GM19467 (cell line): ENCODE data around the gene PHF23.
A peak's percentile ranks its signal among the peaks of the same experiment; 100 is the strongest.

Experiments
- ATAC-seq: cut with Tn5 transposase; IDR thresholded peaks from one replicate; pipeline ENCODE4 v1.9.1; 2021; ENCODE audit warnings: mild to moderate bottlenecking, moderate library complexity; ENCODE audit not compliant: unreplicated experiment

Gene PHF23

DNA sequence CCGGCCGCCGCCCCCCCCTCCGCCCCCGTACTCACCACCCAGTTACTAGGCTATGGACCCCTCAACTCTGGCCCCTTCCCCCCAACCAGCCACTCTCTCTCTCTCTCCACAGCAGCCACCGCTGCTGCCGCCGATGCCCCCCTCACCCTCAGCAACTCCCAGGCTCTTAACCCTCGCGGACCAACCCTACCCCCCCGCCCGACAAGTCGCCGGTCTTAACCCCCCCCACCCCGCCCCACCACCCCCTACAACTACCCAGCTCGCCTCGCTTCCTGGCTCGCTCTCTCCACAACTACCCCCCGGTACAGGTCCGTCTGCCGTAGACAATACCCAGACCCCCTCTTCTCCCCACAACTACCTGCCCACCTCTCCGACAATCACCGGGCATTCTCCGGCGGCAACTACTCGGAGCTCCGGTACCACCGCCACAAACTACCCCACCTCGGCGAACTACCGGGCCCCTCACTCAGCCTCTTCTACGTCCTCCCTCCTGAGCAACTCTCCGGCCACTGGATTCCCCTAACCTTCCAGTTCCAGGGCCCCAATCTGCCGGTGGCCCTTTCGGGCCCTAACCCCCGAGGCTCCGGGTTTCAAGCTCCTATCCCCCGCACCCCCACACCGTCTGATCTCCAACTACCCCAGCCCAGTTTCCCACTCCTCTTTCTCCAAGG lies 702 bp downstream of the PHF23 start:
- ATAC-seq, result no peak

DNA sequence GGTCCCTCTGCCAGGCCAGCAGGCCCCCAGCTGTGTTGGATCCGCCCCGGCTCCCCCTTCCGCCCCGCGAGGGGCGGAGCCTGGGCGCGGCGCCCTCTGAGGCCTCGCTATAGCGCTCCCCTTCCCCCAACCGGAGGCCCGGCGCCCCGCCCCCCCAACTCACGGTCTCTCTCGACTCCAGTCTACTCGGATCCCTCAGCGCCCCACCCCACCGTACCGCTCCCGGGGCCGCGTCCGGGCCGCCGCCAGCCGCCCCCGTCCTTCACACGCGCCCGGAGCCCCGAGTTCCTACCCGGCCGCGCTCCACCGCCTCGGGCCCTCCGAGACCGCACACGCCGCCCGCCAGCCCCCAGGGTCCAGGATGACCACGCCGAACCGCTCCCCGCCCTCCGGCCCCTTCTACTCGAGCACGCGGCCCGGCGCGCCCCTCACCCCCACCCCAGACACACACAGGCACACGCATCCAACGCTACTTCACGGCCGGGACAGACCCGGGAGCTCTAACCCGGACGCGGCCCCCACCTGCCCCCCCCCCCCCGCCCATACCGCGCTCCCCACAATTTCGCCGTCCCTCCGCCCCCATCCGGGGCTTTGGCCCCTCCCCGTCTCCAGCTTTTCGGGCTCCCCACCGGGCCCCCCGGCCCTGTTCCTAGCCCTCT lies 1.4 kb downstream of the PHF23 start:
- no peak for ATAC-seq

DNA sequence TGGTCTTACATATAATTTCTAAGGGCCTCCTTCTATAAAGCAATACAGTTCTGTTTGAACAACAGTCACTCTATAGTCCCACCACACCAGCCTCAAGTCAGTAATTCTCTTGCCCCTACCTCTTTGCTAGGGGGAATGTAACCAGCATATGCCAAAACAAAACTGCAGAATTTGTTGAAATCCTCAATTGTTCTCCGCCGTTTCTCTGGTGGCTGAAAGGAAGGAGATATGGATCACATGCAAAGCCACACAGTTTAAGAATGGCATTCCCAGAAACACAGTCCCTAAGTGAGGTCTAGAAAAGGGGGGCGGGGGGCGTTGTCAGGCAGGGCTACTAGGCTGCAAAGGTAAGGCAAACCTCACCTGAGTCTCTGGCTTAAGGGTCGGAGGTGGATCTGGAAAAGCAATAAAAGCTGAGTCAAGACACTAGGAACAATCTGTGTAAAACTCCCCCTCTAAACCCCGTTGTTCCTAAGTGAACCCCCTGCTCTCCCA lies 1.9 kb downstream of the PHF23 start:
- no peak for ATAC-seq

DNA sequence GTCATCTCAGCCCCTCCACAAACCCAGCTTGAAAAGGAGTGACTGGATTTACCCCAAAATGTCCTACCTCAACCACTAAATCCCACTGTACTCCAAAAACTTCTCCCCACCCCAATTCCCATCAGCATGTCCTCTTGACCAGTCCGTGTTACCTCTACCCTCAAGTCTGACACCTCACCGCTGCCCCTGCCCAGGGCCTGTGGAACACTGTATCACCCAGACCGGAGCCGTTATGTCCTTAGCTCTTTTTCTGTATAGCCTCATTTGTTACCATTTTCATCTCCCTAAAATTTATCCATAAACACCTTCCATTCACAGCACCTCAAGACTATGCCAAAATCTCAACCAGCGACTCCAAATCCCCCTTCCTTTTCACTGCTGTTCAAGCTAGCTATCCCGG lies 2.4 kb downstream of the PHF23 start:
- ATAC-seq, result no peak

DNA sequence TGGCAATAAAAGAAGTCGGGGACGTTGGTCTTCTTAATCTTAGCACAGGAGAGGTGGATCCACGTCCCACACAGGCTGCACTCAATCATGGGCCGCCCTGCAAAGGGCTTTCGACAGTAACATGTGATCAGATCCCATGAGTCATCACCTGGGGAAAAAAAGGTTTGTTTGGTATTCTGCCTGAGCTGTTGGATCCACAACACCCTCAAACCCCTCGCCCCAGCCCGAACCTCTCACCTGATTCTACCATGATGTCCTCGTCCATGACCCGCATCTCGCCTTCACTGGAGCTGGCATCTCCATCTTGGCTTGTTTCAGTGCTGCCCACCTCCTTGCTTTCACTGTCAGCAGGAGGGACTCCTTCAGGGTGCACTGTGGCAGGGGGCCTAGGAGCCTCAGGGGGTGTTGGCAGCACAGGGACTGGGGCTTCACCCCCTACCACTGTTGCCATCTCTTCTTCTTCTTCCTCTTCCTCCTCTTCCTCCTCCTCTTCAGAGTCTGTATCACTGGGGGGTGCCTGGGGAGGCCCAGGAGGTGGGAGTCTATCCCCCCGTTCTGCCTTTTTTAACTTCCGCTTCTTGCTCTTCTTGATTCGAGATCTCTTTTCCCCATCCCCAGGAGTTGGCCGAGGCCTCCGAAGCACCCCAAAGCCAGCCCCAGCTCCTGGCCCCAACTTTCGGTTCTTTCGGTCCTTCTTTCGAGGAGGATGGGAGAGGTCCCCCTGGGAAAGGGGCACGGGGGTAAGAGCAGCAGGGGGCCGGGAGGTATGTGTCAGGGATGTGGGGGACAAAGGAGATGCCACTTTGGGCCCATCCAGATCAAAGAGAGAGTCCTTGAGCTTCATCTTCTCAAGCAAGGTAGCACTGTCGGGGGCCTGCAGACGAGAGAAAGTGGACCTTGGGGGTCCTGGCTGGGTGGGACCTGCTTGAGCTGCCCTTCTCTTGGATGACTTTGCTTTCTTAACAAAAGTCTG lies 3.3 kb downstream of the PHF23 start:
- no peak for ATAC-seq

DNA sequence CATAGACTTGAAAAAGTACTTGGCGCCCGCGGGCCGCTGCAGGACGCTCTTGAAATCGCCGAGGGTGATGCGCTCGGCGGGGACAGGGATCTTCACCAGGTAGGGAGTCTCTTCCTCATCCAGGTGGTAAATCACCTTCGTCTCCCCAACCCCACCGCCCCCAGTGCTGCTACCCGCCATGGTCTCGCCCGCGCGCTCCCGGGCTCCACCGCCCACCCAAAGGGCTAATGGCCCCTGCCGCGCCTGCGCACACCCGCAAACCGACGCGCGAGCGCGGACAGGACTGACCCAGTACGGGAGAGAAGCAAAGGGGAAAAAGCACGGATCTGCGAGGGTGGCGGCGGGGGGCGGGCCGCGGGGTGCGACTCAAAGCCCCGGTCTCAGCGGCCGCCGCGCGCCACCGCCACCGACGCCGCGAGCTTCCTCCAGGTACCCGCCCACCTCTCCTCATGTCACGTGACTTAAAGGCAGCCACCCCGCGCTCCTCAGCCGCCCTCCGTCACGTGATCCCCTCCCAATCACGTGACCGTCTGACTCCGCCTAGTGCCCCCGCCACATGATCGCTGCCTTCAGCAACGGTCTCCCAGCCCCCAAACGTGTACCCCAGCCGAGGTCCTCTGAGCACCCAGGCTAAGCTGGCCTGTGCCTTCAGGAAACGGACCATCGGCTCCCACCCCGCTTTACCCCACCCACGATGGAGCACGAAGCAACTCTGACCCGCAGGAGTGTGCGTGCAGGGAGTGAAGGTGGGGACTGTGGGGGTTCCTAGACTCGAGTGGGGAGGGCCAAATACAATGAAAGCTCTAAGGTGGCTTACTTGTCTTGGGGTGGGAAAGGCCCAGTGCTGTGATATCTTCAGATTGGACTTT lies 4.9 kb downstream of the PHF23 start, which contains the start of gene DVL2:
Gene DVL2, minus strand, starts transcription at position 435 of the 869 bp plus-strand sequence. Its CDS starts 255 bp downstream, at position 180.
- ATAC-seq, result peak; percentile 55

DNA sequence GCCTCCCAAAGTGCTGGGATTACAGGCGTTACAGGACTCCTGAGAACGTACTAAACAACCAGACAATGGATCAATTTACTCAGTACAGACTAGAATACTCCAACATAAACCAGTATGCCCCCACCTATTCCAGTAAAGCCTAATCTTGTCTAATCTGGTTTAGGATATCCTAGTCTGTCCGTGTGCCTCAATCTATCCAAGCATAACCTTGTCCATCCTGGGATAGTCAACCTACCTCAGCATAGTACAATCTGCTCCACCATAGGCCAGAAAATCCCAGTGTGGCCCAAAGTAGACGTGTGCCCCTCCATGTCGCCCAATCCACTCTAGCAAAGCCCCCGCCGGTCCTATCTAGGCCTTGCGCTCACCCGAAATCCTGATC lies 5.6 kb downstream of the PHF23 start:
- ATAC-seq, result no peak

DNA sequence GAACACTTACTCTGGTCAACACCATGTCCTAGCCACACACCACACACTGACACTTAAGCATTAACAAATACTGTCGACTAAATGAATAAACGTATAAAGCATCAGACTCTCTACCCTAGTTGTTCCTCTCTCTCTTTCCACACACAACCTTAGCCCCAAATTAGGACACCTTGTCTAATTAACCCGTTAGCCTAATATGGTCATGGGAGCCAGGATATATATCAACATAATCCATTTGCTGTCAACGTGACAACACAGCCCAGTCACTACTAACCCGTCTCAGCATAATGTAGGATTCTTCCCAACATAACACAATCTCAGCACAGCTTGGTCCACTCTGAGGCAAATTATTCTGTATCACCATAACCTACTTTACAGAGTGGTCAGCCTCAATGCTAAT lies 7.1 kb downstream of the PHF23 start:
- ATAC-seq, result no peak

DNA sequence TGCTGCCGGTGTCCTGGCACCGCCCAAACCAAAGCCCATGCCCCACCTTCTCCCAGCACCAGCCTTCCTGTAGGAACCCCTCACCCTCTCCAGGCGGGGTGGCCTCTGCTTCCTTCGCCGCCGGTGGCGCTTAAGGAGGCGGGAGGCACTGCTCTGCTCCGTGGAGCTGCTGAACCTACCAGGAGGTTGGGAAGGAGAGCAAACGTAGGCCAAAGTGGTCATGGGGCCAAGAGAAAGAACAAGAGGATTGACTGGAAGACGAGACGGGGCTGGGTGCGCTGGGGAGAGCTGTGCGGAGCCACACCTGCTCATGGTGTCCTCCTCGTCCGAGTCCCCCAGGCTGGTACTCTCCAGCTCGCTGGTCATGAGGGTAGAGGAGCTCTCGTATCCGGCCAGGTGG lies 9.8 kb downstream of the PHF23 start:
- ATAC-seq, result no peak

DNA sequence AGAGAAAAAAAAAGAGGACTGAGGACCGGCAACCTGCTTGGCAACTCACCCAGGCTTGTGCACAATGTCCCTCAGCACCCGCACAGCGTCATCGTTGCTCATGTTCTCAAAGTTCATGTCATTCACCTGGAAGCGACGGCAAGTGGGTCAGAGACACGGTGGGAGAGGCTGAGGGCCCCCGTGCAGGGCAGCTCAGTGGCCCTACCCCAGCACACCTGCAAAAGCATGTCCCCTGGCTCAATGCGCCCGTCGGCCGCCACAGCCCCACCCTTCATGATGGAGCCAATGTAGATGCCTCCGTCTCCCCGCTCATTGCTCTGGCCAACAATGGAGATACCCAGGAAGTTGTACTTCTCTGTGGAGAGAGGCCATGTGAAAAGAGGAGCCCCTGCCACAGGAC lies 10.3 kb downstream of the PHF23 start:
- ATAC-seq, result no peak

DNA sequence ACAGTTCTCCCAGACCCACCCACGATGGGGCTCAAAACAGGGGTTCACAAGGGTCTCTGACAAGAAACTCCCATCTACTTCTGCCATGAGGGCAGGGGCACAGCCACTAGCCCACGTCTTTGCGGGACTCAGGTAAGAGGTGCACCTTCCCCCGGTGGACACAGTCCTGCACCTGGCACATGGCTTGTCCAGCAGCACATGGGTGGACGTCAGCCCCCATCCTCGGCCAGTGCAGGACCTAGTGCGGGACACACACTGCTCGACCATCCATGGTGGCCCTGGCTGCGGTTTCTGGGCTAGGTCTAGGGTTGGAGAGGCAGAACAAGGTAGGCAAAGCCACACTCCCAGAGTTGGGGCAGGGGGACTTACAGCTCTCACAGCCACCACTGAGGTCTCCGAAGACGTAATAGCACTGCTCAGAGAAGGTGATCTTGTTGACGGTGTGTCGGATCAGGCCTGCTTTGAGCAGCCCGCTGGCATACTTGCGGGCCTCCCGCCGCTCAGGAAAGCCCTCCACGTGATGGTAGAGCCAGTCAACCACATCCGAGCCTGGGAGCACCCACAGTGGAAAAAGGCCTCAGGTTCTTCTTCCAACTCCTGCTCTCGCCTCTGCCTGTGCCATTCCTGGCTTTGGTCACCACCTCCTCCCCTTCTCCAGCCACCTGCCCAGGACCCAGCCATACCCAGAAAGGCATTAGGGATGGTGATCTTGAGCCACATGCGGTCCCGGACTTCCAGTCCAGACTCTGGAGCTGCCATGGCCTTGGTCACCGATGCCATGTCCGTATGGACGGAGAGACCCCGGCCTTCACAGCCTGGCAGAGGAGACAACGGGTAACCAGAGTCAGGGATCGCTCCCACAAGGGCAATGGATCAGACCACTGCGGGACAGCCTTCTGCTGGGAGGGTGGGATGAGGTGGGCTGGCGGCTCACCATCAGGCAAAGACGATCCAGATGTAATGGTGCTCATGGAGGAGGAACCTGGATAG lies 12.2 kb downstream of the PHF23 start:
- ATAC-seq, result no peak

DNA sequence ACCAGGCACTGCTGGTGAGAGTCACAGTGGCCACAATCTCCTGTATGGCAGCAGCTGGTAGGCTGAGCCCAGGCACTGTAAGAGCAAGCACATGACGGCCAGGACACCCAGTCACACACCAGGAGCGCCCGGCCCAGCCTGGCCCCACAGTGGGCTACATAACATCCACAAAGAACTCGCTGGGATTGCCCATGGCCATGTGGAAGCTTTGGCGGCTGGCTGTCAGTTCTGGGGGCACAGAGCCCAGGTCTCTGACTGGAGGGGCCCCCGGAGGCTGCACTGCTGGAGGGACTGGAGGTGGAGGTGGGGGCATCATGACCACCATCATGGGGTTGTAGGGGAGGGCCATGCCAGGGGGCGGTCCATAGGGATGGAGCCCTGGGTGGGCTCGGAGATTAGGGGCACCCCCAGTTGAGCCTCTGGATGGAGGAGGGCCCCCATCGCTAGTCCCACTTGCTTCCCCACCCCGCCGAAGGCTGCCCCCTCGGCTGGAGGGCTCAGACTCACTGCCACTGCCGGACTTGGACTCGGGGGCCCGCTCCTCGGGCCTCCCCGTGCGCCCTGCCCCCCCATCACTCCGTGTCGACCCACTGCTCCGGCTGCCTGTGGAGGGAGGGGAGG lies 13.4 kb downstream of the PHF23 start:
- no peak for ATAC-seq

DNA sequence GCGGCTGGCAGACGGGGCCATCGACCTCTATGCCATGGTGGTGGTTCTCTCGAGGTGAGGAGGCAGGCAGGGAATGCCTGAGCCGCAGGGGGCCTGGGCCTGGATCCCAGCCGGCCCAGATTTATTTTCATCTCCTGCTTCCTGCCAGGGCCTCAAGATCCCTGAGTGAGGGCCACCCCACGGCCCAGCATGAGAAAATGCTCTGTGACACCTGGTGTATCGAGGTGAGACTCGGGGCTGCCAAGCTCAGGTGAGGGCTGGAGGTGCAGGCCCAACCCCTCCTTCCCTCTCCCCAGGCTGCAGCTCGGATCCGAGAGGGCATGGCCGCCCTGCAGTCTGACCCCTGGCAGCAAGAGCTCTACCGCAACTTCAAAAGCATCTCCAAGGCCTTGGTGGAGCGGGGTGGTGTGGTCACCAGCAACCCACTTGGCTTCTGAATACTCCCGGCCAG lies 14.6 kb downstream of the PHF23 start:
- no peak for ATAC-seq

DNA sequence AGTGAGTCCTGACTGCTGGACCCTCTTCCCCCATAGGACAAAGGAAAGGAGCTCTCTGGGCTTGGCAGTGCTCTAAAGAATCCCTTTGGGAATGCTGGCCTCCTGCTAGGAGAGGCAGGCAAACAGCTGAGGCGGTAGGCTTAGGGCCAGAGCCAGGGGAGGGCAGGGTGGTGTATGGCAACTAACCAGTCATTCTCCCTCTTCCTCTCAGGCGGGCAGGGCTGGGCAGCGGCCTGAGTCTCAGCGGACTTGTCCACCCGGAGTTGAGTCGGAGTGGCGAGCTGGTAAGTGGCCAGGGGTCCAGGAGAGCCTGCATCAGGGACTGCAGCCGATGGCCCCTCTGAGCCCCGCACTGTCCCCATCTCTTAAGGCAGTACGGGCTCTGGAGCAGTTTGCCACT lies 15.1 kb downstream of the PHF23 start:
- ATAC-seq, result no peak

DNA sequence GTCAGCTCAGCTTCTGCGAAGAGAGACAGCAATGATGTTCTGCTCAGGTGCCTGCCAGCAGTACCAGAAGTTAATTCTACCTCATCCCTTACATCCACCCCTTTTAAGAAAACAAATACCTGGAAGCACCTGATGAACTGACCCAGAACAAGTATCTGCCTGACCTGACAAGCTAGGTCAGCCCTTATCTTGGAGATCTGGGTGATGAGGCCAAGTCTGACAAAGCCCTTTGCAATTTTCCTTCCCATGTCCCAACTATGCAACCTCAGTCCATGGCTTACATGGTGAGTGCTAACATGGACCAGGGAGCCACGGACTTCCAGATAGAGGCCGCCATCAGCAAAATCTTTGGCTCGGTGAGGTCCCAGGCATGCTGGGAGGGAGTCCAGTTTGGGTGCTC lies 15.9 kb downstream of the PHF23 start:
- no peak for ATAC-seq

DNA sequence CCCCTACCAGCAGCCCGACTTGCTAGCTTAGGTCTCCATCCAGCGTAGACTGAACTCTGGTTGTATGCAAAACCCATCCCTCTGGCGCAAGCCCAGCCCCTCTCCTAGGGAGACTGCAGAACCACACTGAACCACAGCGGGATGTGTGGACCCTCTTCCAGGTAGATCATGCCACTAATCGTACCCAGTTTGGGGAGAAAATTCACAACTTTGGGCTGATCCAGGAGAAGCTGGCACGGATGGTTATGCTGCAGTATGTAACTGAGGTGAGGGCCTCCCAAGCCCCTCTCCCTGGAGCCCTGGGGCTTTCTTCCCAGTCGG lies 16.3 kb downstream of the PHF23 start:
- no peak for ATAC-seq

DNA sequence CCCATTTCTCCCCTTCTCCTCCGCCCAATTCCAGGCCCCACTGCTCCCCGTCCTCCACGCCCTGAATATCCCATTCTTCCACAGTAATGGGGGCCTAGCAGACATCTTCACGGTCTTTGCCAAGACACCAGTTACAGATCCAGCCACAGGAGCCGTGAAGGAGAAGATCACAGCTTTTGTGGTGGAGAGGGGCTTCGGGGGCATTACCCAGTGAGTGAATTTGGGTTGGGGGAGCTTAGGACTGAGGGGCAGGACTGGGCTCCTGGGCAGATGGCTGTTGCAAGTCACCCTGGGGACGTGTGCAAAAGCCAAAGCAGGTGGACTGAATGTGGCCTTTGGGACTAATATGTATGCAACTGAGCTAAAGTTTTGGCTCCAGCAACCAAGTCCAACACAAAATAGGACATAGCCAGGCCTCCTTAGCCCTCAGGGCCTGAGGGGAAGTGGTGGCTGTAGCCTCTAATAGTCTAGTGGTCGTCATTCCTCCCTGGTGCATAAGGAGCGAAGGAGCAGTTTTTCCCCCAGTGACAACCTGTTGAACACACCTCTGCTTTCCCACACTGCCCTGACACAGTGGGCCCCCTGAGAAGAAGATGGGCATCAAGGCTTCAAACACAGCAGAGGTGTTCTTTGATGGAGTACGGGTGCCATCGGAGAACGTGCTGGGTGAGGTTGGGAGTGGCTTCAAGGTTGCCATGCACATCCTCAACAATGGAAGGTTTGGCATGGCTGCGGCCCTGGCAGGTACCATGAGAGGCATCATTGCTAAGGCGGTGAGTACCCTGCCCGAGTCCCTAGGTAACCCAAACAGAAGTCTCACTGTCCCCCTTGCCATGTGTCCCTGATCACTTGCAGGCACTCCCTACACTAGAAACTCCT lies 16.9 kb downstream of the PHF23 start:
- ATAC-seq, result no peak
